Measurements from ENCODE around the gene FASTK. TPM values are rescaled to one million over a fixed set of nuclear protein-coding genes. Genes with fewer than 3 reads are reported as not detected.

Gene FASTK
- total RNA-seq, 1 donor from 2014 or later: 22.4 TPM

DNA sequence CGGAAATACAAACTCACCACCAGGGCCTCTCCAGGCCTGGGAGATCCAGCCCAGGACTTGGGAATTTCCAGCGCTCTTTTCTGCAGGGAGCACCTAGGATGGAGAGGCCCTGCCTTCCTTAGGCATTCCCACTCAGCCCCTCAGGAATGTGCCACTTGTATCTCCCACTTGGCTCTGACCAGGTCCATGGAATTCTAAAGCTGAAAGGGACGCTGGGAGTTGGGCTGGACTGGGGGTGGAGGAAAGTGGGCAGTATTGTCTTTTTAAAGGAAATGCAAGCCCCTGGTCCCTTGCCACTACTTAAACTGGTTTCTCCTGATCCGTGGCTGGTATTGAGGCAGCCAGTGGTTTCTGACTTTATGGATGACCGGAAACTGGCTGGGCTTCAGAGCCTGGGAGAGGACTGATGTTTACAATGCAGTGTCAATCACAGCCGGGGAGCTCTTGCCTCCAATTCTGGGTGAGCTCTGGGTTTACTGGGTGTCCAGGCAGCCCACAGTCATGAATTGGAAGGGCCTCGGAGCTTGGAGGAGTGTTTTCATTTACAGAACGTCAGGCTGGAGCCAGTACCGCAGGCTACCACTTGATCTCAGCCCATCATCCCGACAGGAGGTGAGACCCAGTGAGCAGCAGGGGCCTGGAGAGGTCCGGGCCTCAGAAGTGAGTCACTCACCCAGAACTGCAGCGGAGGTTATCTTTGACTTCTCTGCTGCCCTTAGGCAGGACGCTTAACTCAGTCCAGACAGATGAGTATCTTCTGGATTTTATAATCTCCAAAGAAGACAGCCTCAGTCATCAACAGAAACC, 32.9 kb upstream of the FASTK start:
- no peak for TF ChIP-seq EZH2phosphoT487 (IDR thresholded peaks at IDR 0.05)
- TF ChIP-seq, protein P1, sequence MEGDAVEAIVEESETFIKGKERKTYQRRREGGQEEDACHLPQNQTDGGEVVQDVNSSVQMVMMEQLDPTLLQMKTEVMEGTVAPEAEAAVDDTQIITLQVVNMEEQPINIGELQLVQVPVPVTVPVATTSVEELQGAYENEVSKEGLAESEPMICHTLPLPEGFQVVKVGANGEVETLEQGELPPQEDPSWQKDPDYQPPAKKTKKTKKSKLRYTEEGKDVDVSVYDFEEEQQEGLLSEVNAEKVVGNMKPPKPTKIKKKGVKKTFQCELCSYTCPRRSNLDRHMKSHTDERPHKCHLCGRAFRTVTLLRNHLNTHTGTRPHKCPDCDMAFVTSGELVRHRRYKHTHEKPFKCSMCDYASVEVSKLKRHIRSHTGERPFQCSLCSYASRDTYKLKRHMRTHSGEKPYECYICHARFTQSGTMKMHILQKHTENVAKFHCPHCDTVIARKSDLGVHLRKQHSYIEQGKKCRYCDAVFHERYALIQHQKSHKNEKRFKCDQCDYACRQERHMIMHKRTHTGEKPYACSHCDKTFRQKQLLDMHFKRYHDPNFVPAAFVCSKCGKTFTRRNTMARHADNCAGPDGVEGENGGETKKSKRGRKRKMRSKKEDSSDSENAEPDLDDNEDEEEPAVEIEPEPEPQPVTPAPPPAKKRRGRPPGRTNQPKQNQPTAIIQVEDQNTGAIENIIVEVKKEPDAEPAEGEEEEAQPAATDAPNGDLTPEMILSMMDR (IDR thresholded peaks at IDR 0.05): no peak
- TF ChIP-seq EZH2 (IDR thresholded peaks at IDR 0.05): no peak
- H3K36me3 ChIP-seq: no peaks in the 10 kb centered on the region
- no peaks in the 10 kb centered on the region for H3K36me3 Mint-ChIP-seq
- H3K27me3 ChIP-seq: peaks cover 17% of the 10 kb centered on the region
- H3K27me3 Mint-ChIP-seq (ENCODE audit: insufficient read depth, low read depth): peaks cover 11% of the 10 kb centered on the region
- H3K4me3 Mint-ChIP-seq: peak overlapping the region; percentile 74
- H3K4me1 ChIP-seq: peaks cover 20% of the 10 kb centered on the region
- H3K4me1 Mint-ChIP-seq: peaks cover 33% of the 10 kb centered on the region
- H3K9me3 ChIP-seq (ENCODE audit: low read depth): no peaks in the 10 kb centered on the region
- H2AFZ ChIP-seq (replicated peaks): no peak overlapping the region
- H3K4me2 ChIP-seq: peak overlapping the region; percentile 78
- no peak overlapping the region for H3K9ac ChIP-seq
- H3F3A ChIP-seq (ENCODE audit: low read depth): peaks cover 27% of the 10 kb centered on the region
- H4K20me1 ChIP-seq (ENCODE audit: low read depth): peaks cover 89% of the 10 kb centered on the region
- H3K9me3 Mint-ChIP-seq: no peaks in the 10 kb centered on the region
- DNase-seq (ENCODE audit: low spot score): peak; percentile 79
- H3K27ac Mint-ChIP-seq: no peak overlapping the region
- no peak overlapping the region for H3K27ac ChIP-seq
- peaks cover 52% of the 10 kb centered on the region for H3K79me2 ChIP-seq (ENCODE audit: low read depth)
- H3K4me3 ChIP-seq: no peak overlapping the region

DNA sequence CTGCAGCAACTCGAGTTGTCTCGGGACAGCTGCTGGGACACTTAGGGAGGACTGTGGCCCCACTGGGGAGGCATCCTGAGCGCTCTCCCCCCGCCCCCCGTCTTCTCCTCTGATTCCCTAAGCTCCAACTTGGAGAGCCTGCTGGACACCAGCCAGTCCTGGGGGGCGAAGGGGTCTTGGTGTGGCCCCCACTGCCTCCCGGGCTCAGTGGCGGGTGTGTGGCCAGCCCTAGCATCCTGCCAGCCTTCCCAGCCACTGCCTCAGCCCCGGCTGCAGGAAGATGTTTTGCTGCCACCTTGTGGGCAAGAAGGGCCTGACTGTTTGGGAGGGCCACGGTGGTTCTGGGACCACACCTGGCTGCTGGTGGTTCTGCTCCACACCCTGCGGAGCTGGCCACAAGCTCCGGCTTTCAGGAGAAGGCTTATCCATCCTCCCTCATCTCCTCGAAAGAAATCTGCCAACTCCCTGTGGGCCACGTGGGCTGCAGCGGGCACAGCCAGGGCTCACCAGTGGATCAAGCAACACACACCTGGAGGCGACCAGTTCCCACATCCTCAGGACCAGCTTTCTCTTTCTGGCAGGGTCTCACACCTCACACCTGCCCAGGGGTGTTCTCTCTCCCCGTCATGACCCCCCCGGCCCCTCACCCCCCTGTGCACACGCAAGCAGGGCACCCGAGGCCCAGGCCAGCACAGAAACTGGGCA, 30.5 kb upstream of the FASTK start:
- Mint-ChIP-seq H3K27me3 (ENCODE audit: insufficient read depth, low read depth) (peaks cover 9% of the 10 kb centered on the region), H3K9me3 (no peaks in the 10 kb centered on the region), H3K4me3 (no peak overlapping the region), H3K4me1 (peaks cover 33% of the 10 kb centered on the region), H3K36me3 (peaks cover 2% of the 10 kb centered on the region), H3K27ac (no peak overlapping the region)
- peaks cover 18% of the 10 kb centered on the region for H3K4me1 ChIP-seq
- no peak overlapping the region for H3K27ac ChIP-seq
- H3K9me3 ChIP-seq (ENCODE audit: low read depth): no peaks in the 10 kb centered on the region
- peaks cover 27% of the 10 kb centered on the region for H3F3A ChIP-seq (ENCODE audit: low read depth)
- no peak for TF ChIP-seq EZH2 (IDR thresholded peaks at IDR 0.05)
- TF ChIP-seq, protein P1 (IDR thresholded peaks at IDR 0.05): peak; percentile 78
- peaks cover 82% of the 10 kb centered on the region for H4K20me1 ChIP-seq (ENCODE audit: low read depth)
- H3K36me3 ChIP-seq: no peaks in the 10 kb centered on the region
- H3K9ac ChIP-seq: no peak overlapping the region
- peaks cover 15% of the 10 kb centered on the region for H3K27me3 ChIP-seq
- H3K79me2 ChIP-seq (ENCODE audit: low read depth): peaks cover 44% of the 10 kb centered on the region
- no peak overlapping the region for H2AFZ ChIP-seq (replicated peaks)
- DNase-seq (ENCODE audit: low spot score): peak; percentile 87
- H3K4me3 ChIP-seq: no peak overlapping the region
- no peak overlapping the region for H3K4me2 ChIP-seq

GRCh38 chr7:151110236-151110940, 29.8 kb upstream of the FASTK start:
- Histone ChIP-seq H3K36me3 (no peaks in the 10 kb centered on the region), H4K20me1 (ENCODE audit: low read depth) (peaks cover 78% of the 10 kb centered on the region), H3F3A (ENCODE audit: low read depth) (peaks cover 22% of the 10 kb centered on the region), H3K4me2 (no peak overlapping the region), H3K4me3 (no peak overlapping the region), H3K27me3 (peaks cover 8% of the 10 kb centered on the region), H3K27ac (no peak overlapping the region), H3K79me2 (ENCODE audit: low read depth) (peaks cover 37% of the 10 kb centered on the region), H3K9ac (no peak overlapping the region), H2AFZ (replicated peaks) (no peak overlapping the region), H3K9me3 (ENCODE audit: low read depth) (no peaks in the 10 kb centered on the region), H3K4me1 (peaks cover 11% of the 10 kb centered on the region)
- peaks cover 29% of the 10 kb centered on the region for H3K4me1 Mint-ChIP-seq
- no peak overlapping the region for H3K27ac Mint-ChIP-seq
- TF ChIP-seq, protein P1 (IDR thresholded peaks at IDR 0.05): no peak
- TF ChIP-seq EZH2phosphoT487 (IDR thresholded peaks at IDR 0.05): no peak
- no peak for TF ChIP-seq EZH2 (IDR thresholded peaks at IDR 0.05)
- H3K9me3 Mint-ChIP-seq: no peaks in the 10 kb centered on the region
- H3K27me3 Mint-ChIP-seq (ENCODE audit: insufficient read depth, low read depth): peaks cover 9% of the 10 kb centered on the region
- no peak overlapping the region for H3K4me3 Mint-ChIP-seq
- no peak for DNase-seq (ENCODE audit: low spot score)
- H3K36me3 Mint-ChIP-seq: peaks cover 2% of the 10 kb centered on the region
